Right lung (tissue), 5 donors: ENCODE results near the gene TMEM232. TPM values are rescaled to one million over a fixed set of nuclear protein-coding genes. Genes with fewer than 3 reads are reported as not detected.
"Not testable (repeated sequence)": the region's sequence is repeated elsewhere in the genome, so short reads cannot be mapped to it uniquely, and the experiment has no call there.

Experiments
- DNase-seq, 2 donors: peaks; one replicate each; pipeline ENCODE4 v3.0.0-alpha.2; 2013
- polyA plus RNA-seq, 5 donors: library from polyadenylated mRNA; unstranded; fragments of 120-200 nt; gene quantifications; one replicate each; pipeline versions ENCODE4 v1.2.1 to v1.2.3, GENCODE V29; 2013; ENCODE audit warnings: inconsistent platforms in 1 of 5, low replicate concordance in 1 of 5; ENCODE audit not compliant: insufficient read length in 5 of 5, insufficient read depth in 1 of 5

The TMEM232 gene
- polyA plus RNA-seq, 5 donors, result 5.1 to 9.1 (median 5.6) TPM

DNA sequence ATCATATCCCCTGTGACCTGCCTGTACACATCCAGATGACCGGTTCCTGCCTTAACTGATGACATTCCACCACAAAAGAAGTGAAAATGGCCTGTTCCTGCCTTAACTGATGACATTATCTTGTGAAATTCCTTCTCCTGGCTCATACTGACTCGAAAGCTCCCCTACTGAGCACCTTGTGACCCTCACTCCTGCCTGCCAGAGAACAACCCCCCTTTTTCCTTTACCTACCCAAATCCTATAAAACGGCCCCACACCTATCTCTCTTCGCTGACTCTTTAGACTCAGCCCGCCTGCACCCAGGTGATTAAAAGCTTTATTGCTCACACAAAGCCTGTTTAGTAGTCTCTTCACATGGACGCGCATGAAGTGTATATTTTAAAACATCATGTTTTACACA lies 191.3 kb downstream of the TMEM232 start:
- DNase-seq, result not testable (repeated sequence)

DNA sequence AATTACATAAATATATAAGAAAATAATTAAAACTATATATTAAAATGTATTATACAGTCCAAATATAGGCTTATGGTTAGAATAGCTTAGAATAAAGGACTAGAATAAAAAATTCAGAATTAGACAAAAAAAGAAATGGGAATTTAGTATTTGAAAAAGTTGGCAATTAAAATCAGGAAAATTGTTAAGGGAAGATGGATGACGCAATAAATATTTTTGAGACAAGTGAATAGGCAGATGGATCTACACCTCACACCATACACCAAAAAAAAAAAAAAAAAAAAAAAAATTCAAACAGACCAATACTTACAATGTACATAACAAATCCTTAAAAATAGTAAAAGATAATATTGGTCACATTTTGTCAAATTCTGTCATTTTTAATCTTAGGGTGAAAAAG lies 200.7 kb downstream of the TMEM232 start:
- no peak for DNase-seq

DNA sequence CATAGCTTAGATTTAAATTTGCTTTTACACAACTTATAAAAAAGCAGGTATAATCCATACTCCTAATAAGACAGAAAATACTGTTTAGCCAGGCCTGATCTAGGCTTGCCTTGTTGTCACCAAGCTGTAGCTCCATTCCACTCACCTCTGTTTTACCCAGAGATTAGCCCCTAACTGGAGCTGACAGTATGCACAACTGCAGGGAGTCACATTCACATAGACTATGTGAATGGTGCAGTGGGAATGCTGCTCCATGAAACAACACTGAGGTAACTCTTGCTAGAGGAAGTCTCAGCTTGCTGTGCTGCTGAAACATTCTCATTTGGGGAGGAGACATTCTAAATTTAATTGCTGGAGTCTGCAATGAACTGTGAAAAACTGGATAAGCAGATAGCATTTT lies 209.1 kb downstream of the TMEM232 start:
- DNase-seq, result no peak

DNA sequence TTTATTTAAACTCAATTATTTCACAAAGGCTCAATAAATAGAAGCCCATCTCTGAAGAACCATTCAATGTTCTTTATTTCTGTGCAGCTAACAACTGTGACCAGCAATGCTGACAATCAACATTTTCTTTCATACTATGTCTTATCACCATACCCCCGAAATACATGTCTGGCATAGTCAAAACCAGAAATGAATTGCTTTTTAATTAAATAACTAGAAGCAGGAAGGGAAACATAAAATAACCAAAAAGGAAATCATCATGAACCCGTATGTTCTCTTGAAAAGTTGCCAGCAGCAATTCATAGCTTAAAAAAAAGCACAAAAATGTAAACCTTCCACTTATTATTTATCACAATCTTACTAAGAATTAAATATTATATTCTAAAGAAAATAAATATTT lies 212.4 kb downstream of the TMEM232 start:
- DNase-seq, result no peak

DNA sequence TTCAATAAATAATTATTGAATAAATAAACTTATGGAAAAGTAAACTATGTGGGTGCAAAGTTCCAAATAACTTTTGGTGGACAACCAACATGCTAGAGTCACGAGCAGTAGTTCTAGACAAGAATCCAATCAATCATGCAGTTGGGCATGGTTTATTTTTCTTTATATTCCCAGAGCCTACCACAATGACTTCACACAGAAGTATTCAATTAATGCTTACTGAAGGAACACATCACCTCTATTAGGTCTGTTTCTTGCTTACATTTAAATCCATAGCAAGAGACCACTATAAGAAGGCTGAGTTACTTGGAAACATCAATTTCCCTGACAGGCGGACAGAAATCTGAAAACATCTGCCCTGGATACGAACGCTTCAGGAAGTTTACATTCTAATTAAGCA lies 214.2 kb downstream of the TMEM232 start:
- no peak for DNase-seq

DNA sequence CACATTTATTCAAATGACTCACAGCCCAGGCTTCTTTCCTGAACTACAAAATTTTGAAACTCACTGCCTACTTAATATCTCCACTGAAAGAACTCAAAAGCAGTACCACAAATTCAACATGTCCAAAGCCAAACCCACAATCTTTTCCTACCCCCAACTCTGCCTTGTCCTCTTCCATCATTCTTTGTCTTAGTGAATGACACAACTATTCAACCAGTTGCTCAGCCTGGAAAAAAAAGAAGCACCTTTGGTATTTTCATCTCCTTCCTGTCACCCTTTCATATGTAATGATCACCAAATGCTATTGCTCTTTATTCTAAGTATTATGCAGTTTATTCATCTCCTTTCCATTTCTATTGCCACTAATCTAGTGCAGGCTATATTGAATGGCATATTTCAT lies 216.3 kb downstream of the TMEM232 start:
- DNase-seq, result no peak

DNA sequence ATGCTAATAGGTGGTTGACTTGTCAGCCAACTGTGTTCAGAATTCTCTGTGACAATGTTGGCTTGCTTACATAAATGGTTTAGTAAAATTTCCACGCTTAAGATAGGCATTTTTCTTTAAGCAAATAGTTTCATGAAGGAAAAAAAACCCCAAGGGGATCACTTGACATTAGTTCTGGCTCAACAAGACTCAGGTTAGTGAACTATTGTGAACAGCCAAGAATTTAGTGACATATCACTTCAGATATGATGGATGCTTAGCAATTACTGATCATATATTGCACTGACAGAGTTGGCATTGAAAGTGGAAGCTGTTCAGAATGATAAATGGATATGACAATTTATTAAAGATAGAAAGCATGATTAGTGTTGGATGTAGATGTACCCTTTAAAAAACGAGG lies 218.5 kb downstream of the TMEM232 start:
- DNase-seq, result no peak

DNA sequence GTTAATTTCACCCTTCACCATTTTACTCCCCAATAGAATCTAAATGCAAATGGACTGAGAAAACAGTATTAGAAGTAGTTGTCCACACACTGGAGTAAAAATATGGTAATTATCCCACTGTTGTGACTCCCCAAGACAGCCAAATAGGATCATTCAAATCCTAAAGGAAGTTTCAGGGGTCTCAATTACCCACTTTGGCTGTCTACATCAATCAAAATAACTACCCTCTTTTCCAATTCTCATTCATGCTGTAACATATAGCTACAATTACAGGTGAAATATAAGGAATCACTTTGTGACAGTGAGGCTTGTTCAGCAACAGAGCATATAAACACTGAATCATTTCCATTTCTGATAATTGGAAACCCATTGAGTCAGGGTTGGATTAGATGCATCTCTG lies 220.1 kb downstream of the TMEM232 start:
- no peak for DNase-seq

DNA sequence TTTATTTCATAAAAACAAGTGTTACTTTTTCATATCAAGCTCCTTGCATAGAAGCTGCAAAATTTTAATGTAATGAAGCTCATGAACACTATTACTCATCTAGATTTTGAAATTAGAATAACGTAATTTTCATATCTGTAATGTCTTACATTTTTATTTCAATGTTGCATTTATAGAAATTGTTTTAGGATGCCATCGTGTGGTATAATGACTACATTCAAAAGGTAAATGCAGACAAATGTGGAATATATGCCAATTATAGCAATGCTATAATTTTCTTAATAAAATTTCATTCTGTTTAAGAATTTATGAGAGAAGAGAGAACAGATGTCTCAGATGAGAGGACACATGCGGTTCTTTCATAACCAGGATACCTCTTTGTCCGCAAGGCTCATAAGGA lies 230.2 kb downstream of the TMEM232 start:
- no peak for DNase-seq

DNA sequence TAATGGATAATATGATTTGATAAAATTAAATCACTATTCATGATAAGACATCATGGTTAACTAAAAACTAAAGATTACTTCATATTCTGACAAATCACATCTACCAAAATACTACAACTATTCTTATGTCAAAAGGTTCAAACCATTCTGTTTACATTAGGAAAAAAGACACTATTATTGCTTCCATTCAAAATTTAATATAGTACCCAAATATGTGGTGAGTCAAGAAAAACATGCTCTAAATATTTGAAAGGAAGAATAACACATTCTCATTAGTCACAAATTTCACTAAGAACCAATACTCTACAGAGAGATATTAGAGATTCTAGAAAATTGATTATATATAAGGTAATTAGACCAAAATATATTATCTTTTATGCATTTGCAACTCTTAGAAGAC lies 234.0 kb downstream of the TMEM232 start:
- DNase-seq, result no peak

DNA sequence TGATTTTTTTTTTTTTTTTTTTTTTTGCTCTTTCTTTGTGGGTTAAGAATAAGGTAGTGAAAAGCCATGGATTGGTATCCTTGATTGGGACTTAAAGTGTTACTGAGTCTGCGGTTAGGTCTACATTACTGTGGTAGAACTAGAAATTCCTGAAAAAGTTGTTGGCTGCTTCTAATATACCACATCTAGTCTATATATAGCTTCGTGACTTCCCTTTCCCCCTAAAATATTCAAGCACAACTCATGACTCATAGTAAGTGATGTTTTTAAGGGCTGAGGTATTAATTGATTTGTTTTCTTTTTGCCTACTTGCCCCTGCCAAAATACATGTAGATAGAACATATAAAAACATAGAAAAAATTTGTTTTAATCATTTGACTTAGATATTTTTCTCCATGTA lies 247.6 kb downstream of the TMEM232 start:
- DNase-seq, result no peak

DNA sequence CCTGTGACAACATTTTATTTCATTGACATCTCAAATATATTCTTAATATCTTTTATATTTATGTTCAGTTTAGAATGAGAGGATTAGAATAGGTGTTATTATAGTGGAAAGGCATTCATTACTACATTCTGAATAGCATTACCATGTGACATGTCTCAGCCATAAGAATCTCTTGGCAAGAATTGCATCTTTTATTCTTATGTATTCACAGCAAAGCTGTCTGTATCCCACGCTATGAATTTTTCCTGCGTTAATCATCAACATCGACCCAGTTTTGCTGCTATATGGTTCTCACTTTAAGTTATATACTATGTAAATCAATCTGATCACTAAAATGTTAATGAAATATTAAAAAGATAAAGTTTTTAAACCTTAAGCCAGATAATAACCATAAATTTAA lies 248.6 kb downstream of the TMEM232 start:
- no peak for DNase-seq

DNA sequence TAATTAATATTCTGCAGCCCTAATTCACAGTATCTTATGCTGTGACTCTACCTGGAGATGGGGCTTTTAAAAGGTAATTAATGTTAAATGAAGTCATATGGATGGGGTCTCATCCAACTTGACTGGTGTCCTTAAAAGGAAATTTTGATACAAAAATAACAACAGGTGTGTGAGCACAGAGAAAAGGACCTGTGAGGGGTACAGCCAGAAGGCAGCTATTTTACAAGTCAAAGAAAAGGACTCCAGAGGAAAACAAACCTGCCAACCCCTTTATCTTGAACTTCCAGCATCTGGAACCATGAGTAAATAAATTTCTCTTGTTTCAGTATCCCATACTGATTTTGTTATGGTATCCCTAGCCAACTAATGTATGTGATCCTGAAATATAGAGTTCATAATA lies 250.3 kb downstream of the TMEM232 start:
- DNase-seq, result no peak

DNA sequence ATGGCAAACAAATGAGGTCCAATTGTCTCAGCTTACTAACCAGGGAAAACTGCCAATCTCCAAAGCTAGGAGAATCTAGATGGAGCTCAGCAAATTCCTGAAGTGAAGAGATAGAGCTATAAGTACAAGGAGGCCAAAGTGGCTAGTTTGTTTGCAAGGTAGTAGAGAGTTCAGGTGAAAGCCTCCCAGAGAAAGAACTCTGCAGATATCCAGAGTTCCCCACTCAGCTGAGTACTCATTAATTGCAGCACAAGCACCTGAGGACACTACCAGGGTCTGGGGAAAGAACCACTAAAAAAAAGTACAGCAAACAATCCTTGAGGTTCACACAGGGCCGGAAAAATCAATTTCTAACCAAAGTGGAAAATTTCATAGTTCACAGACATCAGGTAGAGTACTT lies 250.9 kb downstream of the TMEM232 start:
- no peak for DNase-seq

DNA sequence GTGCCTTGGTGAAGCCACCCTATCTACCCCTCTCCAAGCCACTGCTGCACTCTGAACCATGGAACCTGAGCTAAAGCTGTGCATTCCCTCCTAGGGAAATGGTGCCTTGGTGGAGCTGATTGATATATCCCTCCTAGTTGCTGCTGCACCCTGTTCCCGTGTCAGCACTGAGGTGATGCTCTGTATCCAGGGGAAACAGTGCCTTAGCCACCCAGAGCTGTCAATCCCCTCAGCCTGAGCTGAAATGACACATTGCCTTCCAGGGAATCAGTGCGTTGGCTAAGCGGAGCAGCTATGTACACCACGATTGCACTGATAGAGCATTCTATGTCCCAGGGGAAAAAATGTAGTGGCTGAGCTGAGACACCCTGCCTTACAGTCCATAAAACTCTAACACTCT lies 257.0 kb downstream of the TMEM232 start:
- no peak for DNase-seq

DNA sequence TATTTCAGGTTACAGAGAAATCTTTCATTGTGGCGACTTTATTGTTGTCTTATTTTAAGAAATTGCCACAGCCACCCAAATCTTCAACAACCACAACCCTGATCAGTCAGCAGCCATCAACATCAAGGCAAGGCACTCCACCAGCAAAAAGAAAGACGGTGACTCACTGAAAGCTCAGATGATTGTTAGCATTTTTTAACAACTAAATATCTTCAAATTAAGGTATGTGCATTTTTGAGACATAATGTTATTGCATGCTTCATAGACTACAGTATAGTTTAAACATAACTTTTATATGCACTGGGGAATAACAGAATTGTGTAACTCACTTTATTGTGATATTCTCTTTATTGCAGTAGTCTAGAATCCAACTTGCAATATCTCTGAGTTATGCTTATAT lies 263.4 kb downstream of the TMEM232 start:
- DNase-seq, result no peak

DNA sequence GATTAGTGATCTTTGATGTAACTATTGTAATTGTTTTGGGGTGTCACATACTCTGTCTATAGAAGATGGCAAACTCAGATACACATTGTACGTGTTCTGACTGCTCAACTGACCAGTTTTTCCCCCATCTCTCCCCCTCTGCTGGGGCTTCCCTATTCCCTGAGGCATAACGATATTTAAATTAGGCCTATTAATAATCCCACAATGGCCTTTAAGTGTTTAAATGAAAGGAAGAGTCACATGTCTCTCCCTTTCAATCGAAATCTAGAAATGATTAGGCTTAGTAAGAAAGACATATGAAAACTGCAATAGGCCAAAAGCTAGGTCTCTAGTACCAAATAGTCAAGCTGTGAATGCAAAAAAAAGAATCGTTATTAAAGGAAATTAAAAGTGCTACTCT lies 265.6 kb downstream of the TMEM232 start:
- DNase-seq, result no peak

DNA sequence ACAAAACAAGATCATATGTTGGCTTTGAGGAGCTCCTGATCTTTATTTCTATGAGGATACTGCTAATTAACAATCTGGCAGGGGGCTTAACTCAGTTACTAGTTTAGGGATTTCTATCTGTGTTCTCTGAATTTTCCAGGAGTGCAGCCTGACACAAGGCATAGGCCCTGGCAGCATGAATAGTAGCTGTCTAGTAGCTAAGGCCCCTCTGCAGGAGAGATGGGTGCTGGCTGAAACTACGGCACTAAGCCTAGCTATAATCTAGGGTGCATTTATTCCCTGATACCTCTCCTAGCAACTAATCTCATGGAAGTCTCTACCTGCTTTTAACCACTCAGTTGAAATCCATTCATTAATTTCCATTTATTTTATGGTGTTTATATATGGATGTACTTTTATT lies 268.2 kb downstream of the TMEM232 start:
- DNase-seq, result no peak

DNA sequence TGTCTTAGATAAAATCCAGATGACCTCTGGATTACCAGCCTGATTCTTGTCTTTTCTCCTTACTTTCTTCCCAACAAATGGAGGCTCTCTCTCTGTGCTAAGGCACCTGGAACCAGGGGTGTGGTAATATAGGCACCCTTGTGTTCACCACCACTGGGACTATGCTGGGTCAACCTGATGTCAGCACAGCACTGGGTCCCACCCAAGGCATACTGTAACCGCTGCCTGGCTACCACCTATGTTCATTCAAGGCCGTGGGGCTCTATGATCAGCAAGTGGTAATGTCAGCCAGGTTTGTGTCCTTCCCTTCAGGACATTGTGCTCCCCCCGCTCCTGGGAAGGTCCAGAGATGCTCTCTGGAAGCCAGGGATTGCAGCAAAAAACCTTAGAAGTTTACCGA lies 283.6 kb downstream of the TMEM232 start:
- DNase-seq, result no peak

DNA sequence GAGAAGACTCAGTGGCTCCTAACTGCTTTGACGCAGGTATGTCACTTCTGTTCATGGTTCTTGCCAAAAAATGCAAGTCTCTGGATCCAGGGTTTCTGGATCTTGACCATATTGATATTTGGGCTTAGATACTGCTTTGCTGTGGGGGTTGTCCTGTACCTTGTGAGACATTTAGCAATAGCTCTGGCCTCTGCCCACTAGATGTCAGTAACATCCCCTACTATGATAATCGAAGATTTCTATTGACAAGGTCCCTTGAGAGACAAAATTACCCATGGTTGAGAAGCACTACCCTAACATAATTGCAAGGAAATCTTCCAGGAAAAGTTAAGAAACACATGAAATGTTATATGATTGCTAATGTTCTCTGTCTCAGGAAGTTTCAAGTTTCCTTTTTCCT lies 285.4 kb downstream of the TMEM232 start:
- peak in 1 of 2 donors; percentile 2 for DNase-seq

DNA sequence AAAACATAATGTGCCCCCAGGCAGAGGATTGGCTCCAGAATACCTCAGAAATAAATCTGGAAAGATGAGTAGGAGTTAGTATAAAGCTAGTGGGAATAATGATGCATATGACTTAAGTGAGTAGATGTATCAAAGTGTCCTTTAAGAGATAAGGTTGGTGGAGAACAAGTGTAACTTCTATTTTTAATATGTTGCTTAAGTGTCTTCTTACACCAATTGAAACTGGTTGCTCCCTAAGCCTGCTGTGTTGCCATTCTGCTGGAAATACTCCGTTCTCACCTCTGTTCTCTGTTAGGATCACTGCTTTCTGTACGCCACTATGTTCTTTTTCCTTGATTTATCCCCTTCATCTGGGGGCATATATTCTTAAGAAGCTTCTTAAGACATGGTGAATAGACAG lies 286.4 kb downstream of the TMEM232 start:
- no peak for DNase-seq

DNA sequence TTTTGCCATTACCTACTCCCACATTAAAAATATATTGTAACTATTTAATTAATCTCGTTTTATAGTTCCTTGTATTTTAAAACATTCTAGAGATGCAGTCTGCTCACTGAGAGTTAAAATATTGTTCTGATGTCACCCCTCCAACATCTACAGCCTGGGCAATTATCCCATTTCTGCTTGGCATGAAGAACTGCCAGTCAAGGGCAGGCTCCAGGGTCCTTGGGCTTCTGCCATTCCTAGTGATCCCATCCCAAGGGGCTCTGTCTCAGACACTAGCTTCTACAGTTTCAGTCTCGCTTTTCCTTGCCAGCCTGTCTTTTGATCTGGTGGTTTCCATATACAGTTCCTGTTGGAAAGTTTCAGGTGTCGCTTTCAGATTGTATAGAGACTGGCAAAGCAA lies 287.2 kb downstream of the TMEM232 start:
- no peak for DNase-seq

DNA sequence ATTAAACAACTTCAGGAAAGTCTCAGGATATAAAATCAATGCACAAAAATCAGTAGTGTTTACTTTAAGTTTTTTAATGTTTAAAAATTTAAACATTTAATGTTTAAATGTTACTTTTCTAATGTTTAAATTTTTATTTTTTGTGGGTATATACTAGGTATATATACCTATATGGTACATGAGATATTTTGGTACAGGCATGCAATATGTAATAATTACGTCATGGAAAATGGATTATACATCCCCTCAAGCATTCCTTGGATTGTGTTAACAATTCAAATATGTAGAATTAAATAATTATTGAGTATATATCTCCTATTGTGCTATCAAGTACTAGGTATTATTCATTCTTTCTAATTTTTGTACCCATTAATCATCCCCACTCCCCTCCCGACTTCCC lies 291.3 kb downstream of the TMEM232 start:
- no peak for DNase-seq

DNA sequence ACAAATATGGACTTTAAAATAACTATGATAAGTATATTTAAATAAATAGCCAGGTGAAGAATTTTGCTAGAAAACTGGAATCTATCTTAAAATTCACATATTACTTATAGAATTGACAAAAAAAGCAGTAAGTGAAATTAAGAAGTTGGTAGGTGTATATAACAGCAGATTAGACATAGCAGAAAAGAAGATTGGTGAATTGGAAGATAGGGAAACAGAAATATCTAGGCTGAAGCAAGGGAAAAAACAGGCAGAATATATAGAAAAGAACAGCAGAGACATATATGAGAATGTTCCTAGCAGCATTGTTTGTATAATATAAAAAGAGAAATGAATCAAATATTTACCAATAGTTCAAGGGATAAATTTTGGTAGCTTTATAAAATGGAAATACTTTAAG lies 294.9 kb downstream of the TMEM232 start:
- no peak for DNase-seq

DNA sequence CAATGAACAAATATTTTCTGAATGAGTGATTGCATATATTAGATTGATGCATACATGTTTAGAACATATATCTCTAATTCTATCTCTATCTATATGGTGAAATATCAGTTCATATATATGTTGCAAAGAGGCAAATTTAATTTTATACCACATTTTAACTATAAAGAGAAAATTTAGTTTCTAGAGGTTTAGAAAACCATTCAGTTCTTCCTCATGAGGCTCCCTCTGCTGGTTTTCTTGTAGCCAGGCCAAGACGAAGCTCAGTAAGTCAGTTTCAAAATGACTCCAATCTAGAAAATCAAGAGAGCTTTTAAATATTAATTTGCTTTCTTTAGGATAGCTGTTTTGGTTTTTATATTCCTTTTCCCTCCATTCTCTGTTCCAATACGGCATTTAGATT lies 312.1 kb downstream of the TMEM232 start:
- DNase-seq, result peak; percentile 1 to 7
